Measurements from ENCODE around the gene SDK1. TPM values are rescaled to one million over a fixed set of nuclear protein-coding genes. Genes with fewer than 3 reads are reported as not detected.

SDK1 gene
- total and polyA plus RNA-seq, 2 donors (not counting 3 experiments of a cell fraction or from before 2014, with no cell fraction given): 1.6 to 3.9 TPM

DNA sequence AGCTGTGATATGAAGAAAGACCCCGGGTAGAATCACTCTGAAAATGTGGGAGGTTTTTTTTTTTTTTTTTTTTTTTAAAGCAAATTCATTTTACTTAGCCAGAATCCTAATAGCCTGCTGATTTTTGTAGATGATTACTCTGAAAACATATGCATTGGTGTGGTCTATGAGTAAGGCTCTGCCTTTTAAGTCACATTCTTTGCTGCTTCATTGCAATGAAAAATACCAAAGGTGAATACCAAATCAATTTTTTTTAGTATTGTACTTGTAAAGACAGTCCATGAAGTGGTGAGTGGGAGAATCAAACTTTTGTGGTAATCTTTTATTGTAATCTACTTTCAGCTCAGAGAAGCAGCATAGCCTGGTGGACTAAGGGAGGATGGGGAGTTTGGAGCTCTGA, 130.3 kb downstream of the SDK1 start:
- Histone ChIP-seq H3K9ac (replicated peaks; ENCODE audit: extremely low read depth, insufficient read depth, low read length) (no peak overlapping the region), H4K20me1 (replicated peaks; ENCODE audit: control insufficient read depth, extremely low read depth, insufficient read depth, low read length) (no peaks in the 10 kb centered on the region), H3K9me1 (replicated peaks; ENCODE audit: control insufficient read depth, extremely low read depth, insufficient read depth, low read length) (no peaks in the 10 kb centered on the region), H3K4me3 (replicated peaks in 1 of 3; ENCODE audit: insufficient read depth in 1 of 3, low read depth in 1 of 3, low read length in 3 of 3) (no peak overlapping the region), H3K27me3 (ENCODE audit: control insufficient read depth in 2 of 2, insufficient read depth in 2 of 2, low read length in 2 of 2) (no peaks in the 10 kb centered on the region), H3K79me2 (ENCODE audit: control insufficient read depth, insufficient read depth, low read length) (no peaks in the 10 kb centered on the region), H3K9me3 (replicated peaks; ENCODE audit: control insufficient read depth, insufficient read depth, low read length) (no peaks in the 10 kb centered on the region), H3K27ac (ENCODE audit: insufficient read depth, low read depth, low read length) (no peak overlapping the region), H3K36me3 (ENCODE audit: control insufficient read depth in 2 of 2, extremely low read depth in 1 of 2, insufficient read depth in 2 of 2, low read length in 2 of 2) (no peaks in the 10 kb centered on the region), H3K4me2 (ENCODE audit: insufficient read depth, low read length) (no peak overlapping the region), H3K4me1 (ENCODE audit: control insufficient read depth, extremely low read depth, insufficient read depth, low read length) (peaks cover 7% of the 10 kb centered on the region), H2AFZ (ENCODE audit: low read depth, low read length) (no peak overlapping the region)
- intact Hi-C loops (cut with micrococcal nuclease) (no loop called here), dilution Hi-C loops (cut with MboI; ENCODE audit: extremely low pct_ligation_motif_present, low sequenced_read_pairs) (no loop called here)
- ChIA-PET POLR2A (no interaction called here), CTCF (interaction anchor here (0.6 kb wide), 1 partner anchor 19 kb away, joined by 3 read pairs; no protein-coding TSS in a partner anchor)
- DNase-seq (ENCODE audit: low read depth, low spot score) (no peak), FAIRE-seq (no peak)
- TF ChIP-seq MYC (IDR thresholded peaks at IDR 0.05; ENCODE audit: low read depth, low read length) (no peak), POLR2A (IDR thresholded peaks at IDR 0.05; ENCODE audit: low read depth, low read length) (no peak), FOS (IDR thresholded peaks at IDR 0.05; ENCODE audit: borderline replicate concordance, insufficient read depth, low read length) (no peak), EZH2 (IDR thresholded peaks at IDR 0.05; ENCODE audit: borderline replicate concordance, low read depth, low read length, severe bottlenecking) (no peak), GATA2 (IDR thresholded peaks at IDR 0.05; ENCODE audit: insufficient read depth, insufficient read length, low read depth, low read length) (no peak), JUN (IDR thresholded peaks at IDR 0.05; ENCODE audit: borderline replicate concordance, insufficient read depth, insufficient read length, low read depth) (no peak), POLR2AphosphoS5 (IDR thresholded peaks at IDR 0.05; ENCODE audit: insufficient read depth, low read depth, low read length) (no peak), MAX (IDR thresholded peaks at IDR 0.05; ENCODE audit: insufficient read depth, insufficient read length) (no peak)
- TF ChIP-seq, protein P1, sequence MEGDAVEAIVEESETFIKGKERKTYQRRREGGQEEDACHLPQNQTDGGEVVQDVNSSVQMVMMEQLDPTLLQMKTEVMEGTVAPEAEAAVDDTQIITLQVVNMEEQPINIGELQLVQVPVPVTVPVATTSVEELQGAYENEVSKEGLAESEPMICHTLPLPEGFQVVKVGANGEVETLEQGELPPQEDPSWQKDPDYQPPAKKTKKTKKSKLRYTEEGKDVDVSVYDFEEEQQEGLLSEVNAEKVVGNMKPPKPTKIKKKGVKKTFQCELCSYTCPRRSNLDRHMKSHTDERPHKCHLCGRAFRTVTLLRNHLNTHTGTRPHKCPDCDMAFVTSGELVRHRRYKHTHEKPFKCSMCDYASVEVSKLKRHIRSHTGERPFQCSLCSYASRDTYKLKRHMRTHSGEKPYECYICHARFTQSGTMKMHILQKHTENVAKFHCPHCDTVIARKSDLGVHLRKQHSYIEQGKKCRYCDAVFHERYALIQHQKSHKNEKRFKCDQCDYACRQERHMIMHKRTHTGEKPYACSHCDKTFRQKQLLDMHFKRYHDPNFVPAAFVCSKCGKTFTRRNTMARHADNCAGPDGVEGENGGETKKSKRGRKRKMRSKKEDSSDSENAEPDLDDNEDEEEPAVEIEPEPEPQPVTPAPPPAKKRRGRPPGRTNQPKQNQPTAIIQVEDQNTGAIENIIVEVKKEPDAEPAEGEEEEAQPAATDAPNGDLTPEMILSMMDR (IDR thresholded peaks at IDR 0.05; ENCODE audit: extremely low read depth in 1 of 2, insufficient read depth in 1 of 2, low read depth in 1 of 2, low read length in 2 of 2): no peak
- no TSS peak for BruUV-seq (replicated peaks)

All from endothelial cell of umbilical vein (primary cell).